ENCODE data around the gene IWS1.

The IWS1 gene

GRCh38 chr2:127486247-127487058, 39.8 kb downstream of the IWS1 start:
- DNase-seq, result no peak

GRCh38 chr2:127485694-127486071, 40.6 kb downstream of the IWS1 start:
- no peak for DNase-seq

GRCh38 chr2:127485051-127485693, 41.1 kb downstream of the IWS1 start:
- no peak for DNase-seq

GRCh38 chr2:127482031-127482430, 44.3 kb downstream of the IWS1 start:
- DNase-seq, result no peak

DNA sequence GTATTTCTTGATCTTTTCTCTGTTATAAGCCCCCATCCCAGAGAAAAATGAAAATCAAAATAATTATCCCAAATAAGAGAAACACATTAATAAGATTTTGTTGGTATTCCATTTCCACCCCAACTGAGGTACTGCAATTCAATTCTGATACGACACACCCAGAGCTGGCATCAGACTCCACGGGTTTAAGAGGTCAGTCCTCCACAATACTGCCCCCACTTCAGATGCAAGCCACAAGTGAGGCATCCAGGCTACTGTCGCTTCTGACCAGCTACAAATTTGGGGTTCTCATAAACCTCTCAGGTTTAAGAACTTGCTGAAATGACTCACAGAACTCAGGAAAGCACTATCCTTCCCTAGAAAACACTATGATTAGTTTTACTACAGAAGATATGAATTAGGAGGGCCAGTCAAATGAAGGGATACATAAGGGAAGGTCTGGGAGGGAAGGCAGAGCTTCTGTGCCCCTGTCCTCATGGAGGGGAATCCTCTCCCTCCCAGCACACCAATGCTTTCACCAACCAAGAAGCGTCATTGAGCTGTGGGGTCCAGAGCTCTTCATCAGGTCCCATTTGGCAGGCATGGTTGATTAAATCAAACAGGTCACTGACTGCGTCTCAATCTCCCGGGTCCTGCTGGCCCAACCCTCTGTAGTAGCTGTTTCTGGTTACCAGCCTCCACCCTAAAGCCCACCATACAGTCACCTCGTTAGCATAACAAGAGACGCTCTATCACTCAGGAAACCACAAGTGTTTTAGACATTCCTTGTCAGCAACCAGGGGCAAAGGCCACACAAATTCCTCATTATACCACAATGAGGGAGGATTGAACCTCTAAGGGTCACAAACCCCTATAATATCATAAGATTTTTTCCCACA, 46.2 kb downstream of the IWS1 start:
- no peak for DNase-seq

DNA sequence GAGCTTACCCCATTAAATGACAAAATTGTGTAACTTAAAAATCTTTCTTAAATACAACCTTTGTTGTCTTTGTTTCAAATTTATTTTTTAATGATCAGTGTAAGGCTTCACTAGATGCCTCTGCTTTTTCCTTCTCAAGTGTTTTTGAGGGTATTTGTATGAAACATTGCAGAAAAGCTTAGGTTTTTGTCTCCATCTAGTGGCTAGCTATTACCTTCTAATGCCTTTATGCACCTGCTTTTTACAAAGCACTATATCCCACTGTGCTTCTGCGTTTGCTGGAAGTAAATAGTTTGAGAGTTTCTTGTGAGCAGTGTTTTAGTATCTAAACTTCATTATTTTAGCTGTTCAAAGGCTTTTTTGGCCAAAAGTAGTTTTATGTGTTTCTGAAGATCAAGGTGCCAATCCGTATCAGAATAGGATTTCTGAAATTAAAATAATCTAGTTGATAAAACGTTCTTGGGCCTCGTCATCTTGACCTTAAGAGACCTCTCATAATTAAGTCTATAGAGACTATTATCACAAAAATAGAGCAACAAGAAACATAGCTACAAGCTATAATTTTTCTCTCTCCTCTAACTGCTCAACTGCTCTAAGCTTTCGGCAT, 47.0 kb downstream of the IWS1 start:
- no peak for DNase-seq

- no peak for DNase-seq
Measured at GRCh38 chr2:127475788-127476187, 50.5 kb downstream of the IWS1 start.

- DNase-seq, result no peak
Measured at GRCh38 chr2:127472268-127472667, 54.0 kb downstream of the IWS1 start.

GRCh38 chr2:127471286-127471988, 54.9 kb downstream of the IWS1 start:
- DNase-seq, result no peak

GRCh38 chr2:127469974-127470373, 56.3 kb downstream of the IWS1 start:
- DNase-seq, result no peak

DNA sequence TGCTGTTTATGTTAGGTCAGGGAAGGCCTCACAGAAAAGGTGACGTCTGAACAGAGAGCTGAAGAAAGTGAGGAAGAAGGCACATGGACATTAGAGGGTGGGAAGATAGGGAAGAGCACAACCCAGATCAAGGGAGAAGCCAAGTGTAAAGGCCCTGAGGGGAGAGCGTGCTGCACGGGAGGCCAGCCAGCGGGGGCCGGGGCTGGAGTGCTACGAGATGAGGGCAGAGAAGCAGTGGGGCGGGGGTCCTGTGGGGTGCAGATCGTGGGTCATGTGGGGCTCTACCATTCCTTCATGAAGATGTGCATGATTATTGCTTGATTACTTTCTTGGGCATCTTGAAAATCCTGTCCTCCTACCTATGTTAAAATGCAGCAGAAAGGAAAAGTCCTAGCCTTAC, 57.2 kb downstream of the IWS1 start:
- DNase-seq, result no peak

GRCh38 chr2:127465258-127465657, 61.0 kb downstream of the IWS1 start:
- no peak for DNase-seq

GRCh38 chr2:127464470-127465257, 61.6 kb downstream of the IWS1 start:
- no peak for DNase-seq

GRCh38 chr2:127463155-127463991, 62.9 kb downstream of the IWS1 start:
- no peak for DNase-seq

DNA sequence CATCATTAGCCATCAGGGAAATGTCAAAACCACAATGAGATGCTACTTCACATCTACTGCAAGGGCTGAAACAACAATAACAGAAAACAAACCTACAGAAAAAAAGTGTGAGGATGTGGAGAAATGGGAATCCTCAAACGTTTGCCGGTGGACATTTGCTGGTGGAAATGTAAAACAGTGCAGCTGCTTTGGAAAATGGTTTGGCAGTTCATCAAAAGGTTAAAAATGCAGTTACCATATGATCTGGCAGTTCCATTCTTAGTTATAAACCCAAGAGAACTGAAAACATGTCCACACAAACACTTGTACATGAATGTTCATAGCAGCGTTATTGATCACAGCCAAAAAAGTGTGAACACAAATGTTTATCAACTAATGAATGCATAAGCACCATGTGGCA, 63.8 kb downstream of the IWS1 start:
- DNase-seq, result no peak

GRCh38 chr2:127456960-127457359, 69.3 kb downstream of the IWS1 start:
- no peak for DNase-seq

- no peak for DNase-seq
Measured at GRCh38 chr2:127455566-127456493, 70.5 kb downstream of the IWS1 start.

GRCh38 chr2:127454595-127455565, 71.4 kb downstream of the IWS1 start:
- peak; percentile 31 for DNase-seq

Data from NCI-H1048 (cell line).